GM19324 (cell line): Measurements from ENCODE around the gene TPCN1.

ENCODE experiments used
- ATAC-seq: cut with Tn5 transposase; IDR thresholded peaks from one replicate; pipeline ENCODE4 v1.9.1; 2021; ENCODE audit warnings: mild to moderate bottlenecking, moderate library complexity; ENCODE audit not compliant: unreplicated experiment, low FRiP score

TPCN1 gene

GRCh38 chr12:113253532-113254285, 32.4 kb downstream of the TPCN1 start:
- no peak for ATAC-seq

- no peak for ATAC-seq
These were observed 33.0 kb downstream of the TPCN1 start for GRCh38 chr12:113254298-113254697.

GRCh38 chr12:113257564-113257963, 36.3 kb downstream of the TPCN1 start:
- no peak for ATAC-seq

GRCh38 chr12:113260127-113260526, 38.9 kb downstream of the TPCN1 start:
- no peak for ATAC-seq

- no peak for ATAC-seq
These were observed 39.5 kb downstream of the TPCN1 start for GRCh38 chr12:113260636-113261300.

GRCh38 chr12:113261847-113262470, 40.7 kb downstream of the TPCN1 start:
- ATAC-seq = no peak

GRCh38 chr12:113262710-113263109, 41.4 kb downstream of the TPCN1 start:
- ATAC-seq = no peak

- ATAC-seq = no peak
These were observed 42.2 kb downstream of the TPCN1 start for GRCh38 chr12:113263431-113263963.

GRCh38 chr12:113266106-113266895, 45.0 kb downstream of the TPCN1 start:
- ATAC-seq = no peak

GRCh38 chr12:113267621-113268020, 46.4 kb downstream of the TPCN1 start:
- ATAC-seq = no peak

- ATAC-seq = no peak
These were observed 46.9 kb downstream of the TPCN1 start for GRCh38 chr12:113268136-113268535.

- ATAC-seq = no peak
These were observed 47.4 kb downstream of the TPCN1 start for GRCh38 chr12:113268621-113269020.

- ATAC-seq = no peak
These were observed 48.1 kb downstream of the TPCN1 start for GRCh38 chr12:113269257-113269943.

GRCh38 chr12:113270709-113271009, 49.4 kb downstream of the TPCN1 start:
- no peak for ATAC-seq

GRCh38 chr12:113271466-113271852, 50.2 kb downstream of the TPCN1 start:
- ATAC-seq = no peak

- ATAC-seq = no peak
These were observed 50.7 kb downstream of the TPCN1 start for GRCh38 chr12:113271853-113272561.

- ATAC-seq = no peak
These were observed 51.9 kb downstream of the TPCN1 start for GRCh38 chr12:113273053-113273725.

- no peak for ATAC-seq
These were observed 53.6 kb downstream of the TPCN1 start for GRCh38 chr12:113274848-113275247.

- ATAC-seq = no peak
These were observed 55.0 kb downstream of the TPCN1 start for GRCh38 chr12:113276306-113276705.
